HG02840 (cell line): ENCODE data around the gene SVIL.

Experiments
- ATAC-seq: cut with Tn5 transposase; IDR thresholded peaks from one replicate; pipeline ENCODE4 v1.9.1; 2021; ENCODE audit warnings: mild to moderate bottlenecking, moderate library complexity, moderate number of reproducible peaks; ENCODE audit not compliant: unreplicated experiment, low FRiP score

The SVIL gene

GRCh38 chr10:29634764-29635625 is at the start of gene SVIL:
Gene SVIL, minus strand, starts transcription at chr10:29634971. Its CDS starts 79,913 bp downstream, at chr10:29555058.
- ATAC-seq, result no peak

- ATAC-seq, result no peak
These were observed 47.1 kb upstream of the SVIL start for GRCh38 chr10:29681676-29682448.

- ATAC-seq, result no peak
These were observed 45.3 kb upstream of the SVIL start for GRCh38 chr10:29680091-29680490.

GRCh38 chr10:29676732-29677131 is 42.0 kb upstream of the SVIL start:
- no peak for ATAC-seq

GRCh38 chr10:29675984-29676383 is 41.2 kb upstream of the SVIL start:
- no peak for ATAC-seq

- ATAC-seq, result no peak
These were observed 37.2 kb upstream of the SVIL start for GRCh38 chr10:29671968-29672367.

GRCh38 chr10:29671228-29671780 is 36.5 kb upstream of the SVIL start:
- no peak for ATAC-seq

GRCh38 chr10:29670761-29671160 is 36.0 kb upstream of the SVIL start:
- ATAC-seq, result no peak

GRCh38 chr10:29669149-29669548 is 34.4 kb upstream of the SVIL start:
- no peak for ATAC-seq

- no peak for ATAC-seq
These were observed 33.9 kb upstream of the SVIL start for GRCh38 chr10:29668628-29669027.

GRCh38 chr10:29667191-29667590 is 32.4 kb upstream of the SVIL start:
- ATAC-seq, result no peak

GRCh38 chr10:29666201-29666600 is 31.4 kb upstream of the SVIL start:
- no peak for ATAC-seq

- no peak for ATAC-seq
These were observed 28.9 kb upstream of the SVIL start for GRCh38 chr10:29663718-29664117.

- ATAC-seq, result peak; percentile 94
These were observed 24.5 kb upstream of the SVIL start for GRCh38 chr10:29658984-29659965.

- no peak for ATAC-seq
These were observed 23.0 kb upstream of the SVIL start for GRCh38 chr10:29657719-29658274.

- ATAC-seq, result no peak
These were observed 21.8 kb upstream of the SVIL start for GRCh38 chr10:29656451-29656992.

- no peak for ATAC-seq
These were observed 17.4 kb upstream of the SVIL start for GRCh38 chr10:29652192-29652591.

GRCh38 chr10:29651767-29652166 is 17.0 kb upstream of the SVIL start:
- no peak for ATAC-seq

- no peak for ATAC-seq
These were observed 15.8 kb upstream of the SVIL start for GRCh38 chr10:29650552-29650944.
